Parathyroid adenoma (tissue), 2 donors: ENCODE measurements around the gene KIF5B.

ENCODE experiments used
- H2AFZ ChIP-seq: fragments of 300-600 bp; sonication (generic); one replicate; pipeline ENCODE4 v1.7.0; 2017; ENCODE audit warnings: antibody characterized with exemption, mild to moderate bottlenecking
- H3K27ac ChIP-seq: fragments of 300-600 bp; sonication (generic); one replicate; pipeline ENCODE4 v1.7.0; 2017
- H3K27me3 ChIP-seq: fragments of 300-600 bp; sonication (generic); one replicate; pipeline ENCODE4 v1.7.0; 2017; ENCODE audit warnings: low read length; ENCODE audit not compliant: control insufficient read depth, insufficient read depth
- H3K36me3 ChIP-seq: fragments of 300-600 bp; sonication (generic); one replicate; pipeline ENCODE4 v1.7.0; 2017; ENCODE audit warnings: low read length; ENCODE audit not compliant: control insufficient read depth, insufficient read depth
- H3K4me1 ChIP-seq: fragments of 300-600 bp; sonication (generic); one replicate; pipeline ENCODE4 v1.7.0; 2017; ENCODE audit warnings: control low read depth
- H3K4me2 ChIP-seq: fragments of 300-600 bp; sonication (generic); one replicate; pipeline ENCODE4 v1.7.0; 2017; ENCODE audit warnings: low read length
- H3K4me3 ChIP-seq: fragments of 300-600 bp; sonication (generic); one replicate; pipeline ENCODE4 v1.7.0; 2017; ENCODE audit warnings: low read depth, low read length
- H3K79me2 ChIP-seq: fragments of 300-600 bp; sonication (generic); one replicate; pipeline ENCODE4 v1.7.0; 2017; ENCODE audit warnings: control low read depth
- H3K9ac ChIP-seq: fragments of 300-600 bp; sonication (generic); one replicate; pipeline ENCODE4 v1.7.0; 2017; ENCODE audit warnings: mild to moderate bottlenecking
- H3K9me3 ChIP-seq: fragments of 300-600 bp; sonication (generic); one replicate; pipeline ENCODE4 v1.7.0; 2017; ENCODE audit warnings: low read length; ENCODE audit not compliant: control insufficient read depth
- TF ChIP-seq, protein P1 (sequence below): fragments of 300-600 bp; sonication (generic); IDR thresholded peaks from one replicate; pipeline ENCODE4 v1.7.0; 2017; ENCODE audit warnings: antibody characterized with exemption, mild to moderate bottlenecking
- donor health status: primary hyperparathyroidism.

Gene KIF5B

DNA sequence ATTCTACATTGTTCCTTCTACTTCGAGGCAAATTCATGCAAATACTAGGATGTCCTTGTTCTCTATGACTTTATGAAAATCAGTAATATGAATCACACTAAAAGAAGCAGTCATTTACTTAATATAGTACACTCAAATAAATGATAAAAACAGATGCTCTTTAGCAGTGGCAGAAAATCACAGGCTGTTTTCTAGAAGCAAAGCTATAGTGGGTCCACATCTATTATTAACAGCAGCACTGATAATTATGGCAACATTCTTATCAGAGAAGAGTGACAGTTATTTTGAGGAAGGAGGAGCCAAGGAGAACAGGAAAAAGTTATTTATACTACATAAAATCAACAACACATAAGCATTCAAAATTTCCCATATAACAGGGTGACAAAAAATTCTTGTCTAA lies 16.5 kb downstream of the KIF5B start:
- Histone ChIP-seq H3K79me2 (peaks cover 18% of the 10 kb centered on the region), H2AFZ (no peak overlapping the region), H3K36me3 (no peaks in the 10 kb centered on the region), H3K27ac (no peak overlapping the region), H3K27me3 (no peaks in the 10 kb centered on the region), H3K4me3 (no peak overlapping the region), H3K4me1 (peaks cover 9% of the 10 kb centered on the region), H3K4me2 (no peak overlapping the region), H3K9me3 (no peaks in the 10 kb centered on the region), H3K9ac (no peak overlapping the region)
- TF ChIP-seq, protein P1, sequence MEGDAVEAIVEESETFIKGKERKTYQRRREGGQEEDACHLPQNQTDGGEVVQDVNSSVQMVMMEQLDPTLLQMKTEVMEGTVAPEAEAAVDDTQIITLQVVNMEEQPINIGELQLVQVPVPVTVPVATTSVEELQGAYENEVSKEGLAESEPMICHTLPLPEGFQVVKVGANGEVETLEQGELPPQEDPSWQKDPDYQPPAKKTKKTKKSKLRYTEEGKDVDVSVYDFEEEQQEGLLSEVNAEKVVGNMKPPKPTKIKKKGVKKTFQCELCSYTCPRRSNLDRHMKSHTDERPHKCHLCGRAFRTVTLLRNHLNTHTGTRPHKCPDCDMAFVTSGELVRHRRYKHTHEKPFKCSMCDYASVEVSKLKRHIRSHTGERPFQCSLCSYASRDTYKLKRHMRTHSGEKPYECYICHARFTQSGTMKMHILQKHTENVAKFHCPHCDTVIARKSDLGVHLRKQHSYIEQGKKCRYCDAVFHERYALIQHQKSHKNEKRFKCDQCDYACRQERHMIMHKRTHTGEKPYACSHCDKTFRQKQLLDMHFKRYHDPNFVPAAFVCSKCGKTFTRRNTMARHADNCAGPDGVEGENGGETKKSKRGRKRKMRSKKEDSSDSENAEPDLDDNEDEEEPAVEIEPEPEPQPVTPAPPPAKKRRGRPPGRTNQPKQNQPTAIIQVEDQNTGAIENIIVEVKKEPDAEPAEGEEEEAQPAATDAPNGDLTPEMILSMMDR = no peak

DNA sequence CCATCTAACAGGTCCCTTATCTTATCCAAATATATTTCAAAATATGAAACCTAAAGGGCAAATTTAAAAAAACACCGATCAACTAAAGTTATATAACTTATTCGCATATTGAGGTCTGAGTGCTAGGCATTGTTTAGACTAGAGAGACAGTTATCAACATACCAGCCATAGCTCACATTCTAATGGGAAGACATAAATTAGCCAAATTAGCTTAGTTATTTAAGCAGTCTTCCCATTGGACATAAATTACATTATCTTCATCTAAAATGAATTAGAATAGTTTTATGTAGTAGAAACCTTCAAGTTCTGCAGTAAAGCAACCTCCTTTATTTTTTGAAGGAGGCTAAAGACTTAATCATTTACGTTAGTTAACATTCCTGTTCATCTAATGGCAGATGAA lies 17.4 kb downstream of the KIF5B start:
- Histone ChIP-seq H3K27me3 (no peaks in the 10 kb centered on the region), H2AFZ (no peak overlapping the region), H3K4me2 (no peak overlapping the region), H3K9ac (no peak overlapping the region), H3K27ac (no peak overlapping the region), H3K4me1 (peaks cover 6% of the 10 kb centered on the region), H3K4me3 (no peak overlapping the region), H3K36me3 (no peaks in the 10 kb centered on the region), H3K79me2 (peaks cover 16% of the 10 kb centered on the region), H3K9me3 (no peaks in the 10 kb centered on the region)
- TF ChIP-seq, protein P1 = no peak

DNA sequence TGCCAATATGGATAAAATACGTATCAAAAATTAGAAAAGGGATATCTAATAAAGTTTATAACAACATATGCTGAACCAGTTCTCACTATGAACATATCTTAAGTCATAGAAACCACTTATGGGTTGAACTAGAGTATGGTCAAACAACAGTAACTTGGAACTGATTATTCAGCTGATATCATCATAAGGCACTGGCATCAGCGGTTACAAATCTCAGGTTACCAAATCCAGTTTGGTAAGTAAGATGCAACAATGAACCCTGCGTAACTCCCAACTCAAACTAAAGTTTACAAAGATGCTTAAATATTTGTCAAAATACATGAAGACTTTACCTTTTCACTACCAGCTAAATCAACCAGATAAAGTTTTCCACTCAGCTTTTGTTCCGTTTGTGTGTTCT lies 19.3 kb downstream of the KIF5B start:
- Histone ChIP-seq H3K27me3 (no peaks in the 10 kb centered on the region), H3K79me2 (peaks cover 6% of the 10 kb centered on the region), H3K36me3 (no peaks in the 10 kb centered on the region), H3K9me3 (no peaks in the 10 kb centered on the region), H2AFZ (no peak overlapping the region), H3K27ac (no peak overlapping the region), H3K4me1 (peaks cover 3% of the 10 kb centered on the region), H3K4me3 (no peak overlapping the region), H3K4me2 (no peak overlapping the region), H3K9ac (no peak overlapping the region)
- TF ChIP-seq, protein P1 = no peak

DNA sequence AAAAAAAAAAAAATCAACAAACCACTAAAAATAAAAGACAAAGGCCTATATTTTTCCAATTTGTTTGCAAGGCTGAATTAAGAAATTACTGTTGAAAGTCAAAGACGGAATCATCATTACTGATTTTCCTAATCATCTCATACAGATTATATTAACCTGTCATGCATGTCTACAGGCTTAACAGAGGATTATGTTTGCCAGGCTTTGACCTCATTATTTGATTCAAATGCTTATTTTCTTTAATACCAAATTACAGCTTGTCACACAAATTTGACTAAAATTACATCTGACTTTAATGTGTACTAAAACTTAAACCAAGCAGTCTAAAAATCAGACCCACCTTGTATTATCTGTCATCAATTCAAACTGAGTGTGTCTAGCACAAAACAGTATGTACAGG lies 21.2 kb downstream of the KIF5B start:
- Histone ChIP-seq H3K27ac (no peak overlapping the region), H3K4me2 (no peak overlapping the region), H3K9me3 (no peaks in the 10 kb centered on the region), H3K4me1 (peaks cover 3% of the 10 kb centered on the region), H3K36me3 (no peaks in the 10 kb centered on the region), H3K4me3 (no peak overlapping the region), H3K79me2 (peaks cover 3% of the 10 kb centered on the region), H3K9ac (no peak overlapping the region), H3K27me3 (no peaks in the 10 kb centered on the region), H2AFZ (no peak overlapping the region)
- TF ChIP-seq, protein P1 = no peak

DNA sequence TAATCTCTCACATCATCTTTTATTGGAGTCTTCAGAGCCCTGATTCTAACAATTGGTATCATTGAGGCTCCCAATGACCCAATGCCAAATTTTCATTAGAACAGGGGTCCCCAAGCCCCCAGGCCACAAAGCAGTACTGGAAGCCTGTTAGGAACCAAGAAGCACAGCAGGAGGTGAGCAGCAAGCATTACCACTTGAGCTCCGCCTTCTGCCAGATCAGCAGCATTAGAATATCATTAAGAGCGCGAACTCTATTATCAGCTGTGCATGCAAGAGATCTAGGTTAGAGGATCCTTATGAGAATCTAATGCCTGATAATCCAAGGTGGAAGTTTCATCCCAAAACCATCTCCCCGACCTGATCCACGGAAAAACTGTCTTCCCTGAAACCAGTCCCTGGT lies 23.1 kb downstream of the KIF5B start:
- H2AFZ ChIP-seq = no peak overlapping the region
- H3K36me3 ChIP-seq = no peaks in the 10 kb centered on the region
- H3K79me2 ChIP-seq = peaks cover 13% of the 10 kb centered on the region
- H3K4me1 ChIP-seq = peaks cover 3% of the 10 kb centered on the region
- no peaks in the 10 kb centered on the region for H3K9me3 ChIP-seq
- H3K9ac ChIP-seq = no peak overlapping the region
- TF ChIP-seq, protein P1 = no peak
- no peak overlapping the region for H3K4me3 ChIP-seq
- H3K27me3 ChIP-seq = no peaks in the 10 kb centered on the region
- H3K27ac ChIP-seq = no peak overlapping the region
- H3K4me2 ChIP-seq = no peak overlapping the region
